MV-4-11 (cell line): Measurements from ENCODE around the gene TM4SF18.
"Not testable (repeated sequence)": the region's sequence is repeated elsewhere in the genome, so short reads cannot be mapped to it uniquely, and the experiment has no call there.

Source experiments
- DNase-seq: peaks from one replicate; lab custom pipeline; 2025; lab: John Stamatoyannopoulos, UW

Gene TM4SF18, protein sequence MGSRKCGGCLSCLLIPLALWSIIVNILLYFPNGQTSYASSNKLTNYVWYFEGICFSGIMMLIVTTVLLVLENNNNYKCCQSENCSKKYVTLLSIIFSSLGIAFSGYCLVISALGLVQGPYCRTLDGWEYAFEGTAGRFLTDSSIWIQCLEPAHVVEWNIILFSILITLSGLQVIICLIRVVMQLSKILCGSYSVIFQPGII

DNA sequence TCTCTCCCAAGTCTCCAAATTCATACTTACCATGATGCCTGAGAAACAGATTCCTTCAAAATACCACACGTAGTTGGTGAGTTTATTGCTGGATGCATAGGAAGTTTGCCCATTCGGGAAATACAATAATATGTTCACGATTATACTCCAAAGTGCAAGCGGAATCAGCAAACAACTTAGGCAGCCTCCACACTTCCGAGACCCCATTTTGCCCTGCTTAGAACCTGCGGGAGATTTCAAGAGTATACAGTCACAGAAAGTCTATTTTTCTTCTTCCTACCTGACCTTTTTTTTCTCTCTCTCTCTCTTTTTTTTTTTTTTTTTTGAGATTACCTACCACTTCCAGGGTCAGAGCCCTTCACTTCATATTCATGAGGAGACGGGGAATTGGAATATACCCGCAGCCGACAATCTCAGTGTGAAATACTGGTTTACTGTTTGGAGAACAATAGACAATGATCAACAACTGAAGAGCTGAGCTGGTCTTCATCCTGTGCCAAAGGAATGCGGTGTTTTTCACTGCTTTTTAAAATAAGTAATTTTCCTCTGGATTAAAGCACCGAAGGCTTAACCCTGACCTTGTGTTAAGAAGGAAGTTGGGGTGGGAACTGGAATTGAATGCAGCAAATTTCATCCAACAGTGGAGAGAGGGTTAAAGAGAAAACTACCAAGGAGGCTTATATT lies at the start of gene TM4SF18:
Gene TM4SF18 (minus strand): TSS at position 461 of the 684 bp plus-strand sequence. CDS start 254 bp downstream, at position 207.
- DNase-seq = no peak

DNA sequence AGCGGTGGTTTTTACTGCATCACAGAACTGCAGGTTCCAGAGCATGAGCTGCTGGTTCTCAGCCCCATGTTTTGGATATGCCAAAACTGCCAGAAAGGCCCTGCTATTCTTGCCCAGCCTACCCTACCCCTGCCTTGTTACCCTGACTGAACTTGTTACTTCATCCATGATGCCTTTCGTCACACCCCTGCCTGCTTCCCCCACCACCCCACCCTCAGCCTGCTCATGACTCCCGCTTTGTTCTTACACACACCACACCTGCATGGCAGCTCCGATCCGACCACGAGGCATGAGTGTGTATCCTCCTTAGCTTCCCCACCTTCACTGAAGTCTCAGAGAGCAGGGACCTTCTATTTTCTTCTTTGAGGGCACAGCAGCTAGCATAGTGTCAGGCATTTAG lies 49.1 kb upstream of the TM4SF18 start:
- no peak for DNase-seq

DNA sequence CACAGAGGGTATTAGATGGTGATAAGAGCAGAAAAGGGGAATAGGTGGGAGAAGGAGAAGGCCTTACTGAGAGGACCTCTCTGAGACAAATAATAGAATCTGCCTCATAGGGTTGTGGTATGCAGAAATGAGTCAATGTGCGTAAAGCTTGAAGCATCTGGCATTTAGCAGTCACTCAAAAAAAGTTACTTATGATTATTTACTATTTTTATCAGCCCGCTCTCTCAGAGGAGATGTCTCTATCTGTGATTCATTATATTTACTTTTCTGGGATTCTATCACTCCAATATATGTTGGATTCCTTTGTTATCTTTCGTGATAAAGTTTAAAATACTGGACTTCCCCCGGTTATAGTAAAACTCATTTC lies 48.6 kb upstream of the TM4SF18 start:
- no peak for DNase-seq

- DNase-seq = no peak
Measured at GRCh38 chr3:149381173-149382100, 48.0 kb upstream of the TM4SF18 start.

DNA sequence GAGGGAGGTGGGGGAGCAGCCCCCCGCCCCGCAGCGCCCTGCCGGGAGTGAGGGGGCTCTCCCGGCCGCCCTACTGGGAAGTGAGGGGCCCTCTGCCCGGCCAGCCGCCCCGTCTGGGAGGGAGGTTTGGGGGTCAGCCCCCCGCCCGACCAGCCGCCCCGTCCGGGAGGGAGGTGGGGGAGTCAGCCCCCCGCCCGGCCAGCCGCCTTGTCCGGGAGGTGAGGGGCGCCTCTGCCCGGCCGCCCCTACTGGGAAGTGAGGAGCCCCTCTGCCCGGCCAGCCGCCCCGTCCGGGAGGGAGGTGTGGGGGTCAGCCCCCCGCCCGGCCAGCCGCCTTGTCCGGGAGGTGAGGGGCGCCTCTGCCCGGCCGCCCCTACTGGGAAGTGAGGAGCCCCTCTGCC lies 46.8 kb upstream of the TM4SF18 start:
- DNase-seq = not testable (repeated sequence)

GRCh38 chr3:149378478-149379309 lies 45.3 kb upstream of the TM4SF18 start:
- no peak for DNase-seq

DNA sequence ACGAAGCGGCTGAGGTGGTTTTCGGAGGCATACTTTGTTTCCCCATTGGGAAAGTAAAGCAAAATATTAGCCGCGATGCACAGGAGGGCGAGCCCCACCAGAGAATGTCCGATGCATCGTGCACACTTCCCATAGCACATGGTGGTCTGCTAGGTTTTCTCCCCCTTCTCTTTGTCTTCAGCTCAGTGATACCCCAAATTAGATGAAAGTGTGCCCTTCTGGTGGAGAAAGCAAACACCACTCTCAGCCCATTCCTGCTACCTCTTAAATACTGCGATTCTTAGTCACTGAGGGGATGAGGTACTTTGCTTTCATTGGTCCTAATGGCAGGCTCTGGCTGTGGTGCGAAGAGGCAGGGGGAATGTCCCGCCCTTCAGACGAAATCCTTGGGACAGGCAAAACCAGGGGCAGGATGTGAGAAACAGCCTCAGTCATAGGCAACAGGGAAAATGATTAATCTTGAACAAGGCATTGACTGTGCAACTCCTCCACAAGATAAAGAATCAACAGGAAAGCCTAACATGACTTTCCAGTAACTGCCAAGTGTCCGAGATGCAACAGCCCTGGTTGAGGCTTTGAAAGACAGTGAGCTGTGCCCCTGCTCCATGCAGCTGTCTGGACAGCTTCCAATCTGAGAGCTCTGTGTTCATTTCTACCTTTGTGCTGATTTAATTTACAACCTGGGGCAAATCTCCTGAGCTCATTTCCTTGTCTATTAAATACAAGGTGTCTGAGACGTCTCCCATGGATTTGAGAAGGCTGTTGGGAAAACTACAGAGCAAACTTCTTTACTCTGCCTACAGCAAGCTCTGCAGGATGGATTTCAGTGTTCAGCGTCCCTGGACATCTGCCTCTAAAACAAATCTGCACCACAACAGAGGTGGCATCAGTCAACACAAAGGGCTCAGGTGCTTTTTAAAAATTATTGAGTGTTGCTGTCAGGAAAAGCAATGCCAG lies 44.2 kb upstream of the TM4SF18 start, which contains the start of gene TM4SF1:
Gene TM4SF1 (minus strand): TSS at position 242 of the 957 bp plus-strand sequence. CDS start 102 bp downstream, at position 140.
- DNase-seq = peak; percentile 5

- no peak for DNase-seq
Measured at GRCh38 chr3:149376718-149377407, 43.4 kb upstream of the TM4SF18 start.

GRCh38 chr3:149375501-149376196 lies 42.2 kb upstream of the TM4SF18 start:
- no peak for DNase-seq

DNA sequence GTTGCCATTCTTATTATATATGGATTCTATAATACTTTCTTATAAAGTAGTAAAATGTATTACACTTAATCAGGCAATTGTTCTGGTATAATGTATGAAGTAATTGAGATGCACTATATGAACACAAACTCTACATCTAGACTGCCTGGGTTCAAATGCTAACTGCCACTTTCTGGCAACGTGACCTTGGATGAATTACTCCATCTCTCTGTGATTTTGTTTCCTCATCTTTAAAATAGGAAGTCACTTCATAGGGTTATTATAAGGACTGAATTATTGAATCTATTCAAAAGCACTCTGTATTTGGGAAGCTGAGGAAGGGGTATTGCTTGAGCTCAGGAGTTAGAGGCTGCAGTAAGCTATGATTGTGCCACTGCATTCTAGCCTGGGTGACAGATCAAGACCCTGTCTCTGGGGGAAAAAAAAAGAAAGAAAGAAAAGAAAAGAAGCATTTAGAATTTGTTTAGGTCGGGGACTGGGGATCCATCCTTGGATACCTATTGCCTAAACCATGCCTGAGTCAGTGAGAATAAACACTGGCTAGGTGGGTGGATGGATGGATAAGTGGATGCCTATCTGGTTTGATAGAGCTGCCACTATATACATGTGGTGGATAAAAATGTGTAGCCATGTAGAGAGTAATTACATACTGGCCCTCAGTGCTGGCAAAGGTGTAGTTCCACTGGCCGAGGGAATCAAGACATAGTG lies 41.5 kb upstream of the TM4SF18 start:
- DNase-seq = peak; percentile 19

DNA sequence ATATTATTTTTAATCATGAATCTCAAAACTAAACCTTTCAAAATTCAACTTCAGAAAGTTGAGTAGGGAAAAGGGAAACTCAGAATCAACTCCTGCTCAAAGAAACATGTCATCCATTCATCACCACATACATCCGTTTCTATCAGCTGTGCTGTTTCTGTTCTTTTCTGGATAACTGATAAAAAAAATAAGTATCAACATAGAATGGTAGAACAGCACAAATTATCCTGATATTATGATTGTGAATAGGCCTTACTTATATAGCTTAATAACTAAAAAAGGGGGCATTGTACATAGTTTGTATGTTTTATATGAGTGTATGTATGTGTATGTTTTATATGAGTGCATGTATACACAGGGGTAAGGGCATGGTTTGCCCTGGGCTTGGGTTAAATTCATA lies 41.0 kb upstream of the TM4SF18 start:
- DNase-seq = no peak

DNA sequence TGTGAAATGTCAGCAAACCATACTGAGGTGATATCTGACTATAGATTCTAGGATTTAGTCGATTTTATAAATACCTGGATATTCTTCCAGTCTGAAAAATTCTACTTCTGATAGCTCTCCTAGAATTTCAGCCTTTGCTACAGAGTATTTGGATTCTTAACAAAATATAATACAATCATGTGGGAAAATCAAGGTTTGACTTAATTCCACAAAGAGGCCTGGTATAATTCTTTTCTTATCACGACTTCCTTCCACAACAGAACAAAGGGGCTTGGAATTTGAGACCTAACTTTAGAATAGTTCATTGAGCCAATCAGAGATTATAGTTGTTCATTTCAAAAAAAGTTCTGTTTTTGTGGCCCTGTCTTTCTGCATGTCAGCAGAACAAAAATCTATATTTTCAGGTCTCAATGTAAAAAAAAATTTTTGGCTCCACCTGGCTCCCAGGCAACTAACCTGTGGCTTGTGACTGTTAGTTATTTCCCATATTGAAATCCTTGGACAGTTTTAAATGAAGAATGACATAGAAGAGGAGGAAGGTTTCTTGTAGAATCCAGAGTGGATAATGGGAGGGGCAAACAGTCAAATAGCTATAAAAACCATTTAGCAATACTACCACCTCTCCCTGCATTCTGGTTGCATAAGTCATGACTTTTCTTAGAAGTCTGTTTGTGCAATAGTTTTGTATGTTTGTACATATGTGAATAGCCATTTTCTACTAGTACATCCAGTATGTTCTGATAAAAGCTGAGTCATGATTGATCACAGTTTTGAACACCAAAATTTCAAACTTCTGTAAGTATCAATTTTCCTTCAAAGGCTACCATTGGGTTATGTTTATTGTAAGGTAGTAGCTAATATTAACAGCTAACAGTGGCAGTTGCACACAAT lies 40.0 kb upstream of the TM4SF18 start:
- peak; percentile 90 for DNase-seq

DNA sequence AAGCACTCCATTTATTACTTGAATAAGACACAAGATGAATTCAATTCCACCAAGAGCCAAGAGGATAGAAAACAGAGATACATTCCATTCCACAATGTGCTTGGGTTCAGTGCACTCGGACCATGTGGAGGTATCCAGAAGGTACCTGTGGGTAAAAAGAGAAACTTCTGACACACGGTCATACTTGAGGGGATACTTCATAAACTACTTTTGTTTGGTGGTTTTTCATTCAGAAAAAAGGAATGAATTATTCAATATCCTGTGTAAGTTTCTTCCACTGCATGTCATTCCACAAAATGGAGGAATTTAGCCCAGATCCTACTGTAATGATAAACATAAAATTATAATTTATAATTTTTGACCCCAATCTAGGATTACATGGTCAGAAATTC lies 38.3 kb upstream of the TM4SF18 start:
- DNase-seq = no peak

DNA sequence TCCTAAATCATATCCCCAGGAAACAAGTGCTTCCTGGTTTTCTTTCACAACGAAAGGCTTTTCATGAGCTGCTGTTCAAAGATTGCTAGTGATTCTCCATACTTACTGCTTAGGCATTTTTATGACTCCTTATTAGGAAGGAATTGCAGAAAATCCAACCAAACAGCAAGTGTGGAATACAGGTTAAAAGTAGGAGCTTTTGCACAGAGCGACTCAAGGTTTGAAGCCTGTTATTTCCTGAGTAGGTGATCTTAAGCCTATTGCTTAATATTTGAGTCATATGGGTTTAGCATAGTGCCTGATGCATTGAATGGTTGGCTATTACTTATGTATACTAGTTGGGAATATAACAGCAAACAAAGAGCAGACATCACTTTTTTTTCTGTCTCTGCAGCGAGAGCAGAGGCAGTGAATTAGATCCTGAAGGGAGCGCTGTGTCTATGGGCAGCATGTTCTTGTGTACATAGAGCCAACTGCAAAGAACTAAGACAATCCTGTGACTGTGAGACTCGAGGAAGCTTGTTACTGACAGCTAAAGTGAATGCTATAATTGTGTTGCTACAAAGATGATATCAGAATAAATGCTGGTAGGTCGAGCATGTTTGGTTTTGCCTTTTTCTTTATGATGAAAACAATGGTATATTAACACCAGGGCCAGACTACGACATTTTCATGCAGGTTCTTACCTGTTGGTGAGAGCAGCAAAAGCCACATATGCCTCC lies 37.7 kb upstream of the TM4SF18 start:
- peak; percentile 54 for DNase-seq

- DNase-seq = no peak
Measured at GRCh38 chr3:149369991-149370866, 36.8 kb upstream of the TM4SF18 start.
